Activated CD8-positive, alpha-beta memory T cell treated with anti-CD3 and anti-CD28 coated beads for 1 hour (primary cell): Measurements from ENCODE around the gene POC1B.
"Not testable (repeated sequence)": the region's sequence is repeated elsewhere in the genome, so short reads cannot be mapped to it uniquely, and the experiment has no call there.

ENCODE experiments used
- DNase-seq, 2 donors: peaks; one replicate each; pipeline ENCODE4 v3.0.0-alpha.2; 2020; ENCODE audit warnings: low read depth in 1 of 2; ENCODE audit errors: extremely low read depth in 1 of 2

The POC1B gene

GRCh38 chr12:89468017-89468416 lies 57.8 kb downstream of the POC1B start:
- no peak for DNase-seq

- DNase-seq: no peak
Measured at GRCh38 chr12:89464974-89465592, 60.8 kb downstream of the POC1B start.

GRCh38 chr12:89461649-89462612 lies 63.9 kb downstream of the POC1B start:
- no peak for DNase-seq

- DNase-seq: no peak
Measured at GRCh38 chr12:89461190-89461589, 64.7 kb downstream of the POC1B start.

- DNase-seq: not testable (repeated sequence)
Measured at GRCh38 chr12:89459279-89459678, 66.6 kb downstream of the POC1B start.

- no peak for DNase-seq
Measured at GRCh38 chr12:89456565-89456964, 69.3 kb downstream of the POC1B start.

- no peak for DNase-seq
Measured at GRCh38 chr12:89454080-89454848, 71.6 kb downstream of the POC1B start.

GRCh38 chr12:89453121-89453978 lies 72.5 kb downstream of the POC1B start:
- no peak for DNase-seq

- no peak for DNase-seq
Measured at GRCh38 chr12:89451841-89452251, 74.0 kb downstream of the POC1B start.

GRCh38 chr12:89450907-89451306 lies 74.9 kb downstream of the POC1B start:
- no peak for DNase-seq

GRCh38 chr12:89448951-89449371 lies 76.9 kb downstream of the POC1B start:
- DNase-seq: no peak

GRCh38 chr12:89448526-89448925 lies 77.3 kb downstream of the POC1B start:
- no peak for DNase-seq

GRCh38 chr12:89439941-89440340 lies 85.9 kb downstream of the POC1B start:
- DNase-seq: no peak

GRCh38 chr12:89437231-89437630 lies 88.6 kb downstream of the POC1B start:
- DNase-seq: no peak

- no peak for DNase-seq
Measured at GRCh38 chr12:89436062-89436461, 89.8 kb downstream of the POC1B start.

GRCh38 chr12:89433634-89434033 lies 92.2 kb downstream of the POC1B start:
- DNase-seq: no peak

GRCh38 chr12:89432396-89432795 lies 93.5 kb downstream of the POC1B start:
- no peak for DNase-seq

GRCh38 chr12:89429528-89429927 lies 96.3 kb downstream of the POC1B start:
- DNase-seq: no peak

- DNase-seq: no peak
Measured at GRCh38 chr12:89427508-89428156, 98.2 kb downstream of the POC1B start.

- no peak for DNase-seq
Measured at GRCh38 chr12:89424846-89425245, 101.0 kb downstream of the POC1B start.
